Endothelial cell of umbilical vein (primary cell): ENCODE measurements around the gene JADE1.

Experiments used
- EZH2 ChIP-seq: IDR thresholded peaks from 2 replicates; pipeline ENCODE4 v1.6.1; 2012; ENCODE audit warnings: borderline replicate concordance, low read depth, mild to moderate bottlenecking, moderate library complexity, low read length, inconsistent platforms; ENCODE audit not compliant: severe bottlenecking
- FOS ChIP-seq: IDR thresholded peaks from 2 replicates; pipeline ENCODE4 v1.6.1; 2011; ENCODE audit warnings: mild to moderate bottlenecking, low read length, moderate library complexity, borderline replicate concordance; ENCODE audit not compliant: insufficient read depth
- GATA2 ChIP-seq: IDR thresholded peaks from 2 replicates; pipeline ENCODE4 v1.7.0; 2011; ENCODE audit warnings: low read depth, mild to moderate bottlenecking, moderate library complexity, mixed read lengths, low read length; ENCODE audit not compliant: insufficient read length, insufficient read depth
- JUN ChIP-seq: IDR thresholded peaks from 2 replicates; pipeline ENCODE4 v1.6.1; 2011; ENCODE audit warnings: borderline replicate concordance, low read depth; ENCODE audit not compliant: insufficient read length, insufficient read depth
- MYC ChIP-seq: IDR thresholded peaks from one replicate; pipeline ENCODE4 v1.6.1; 2011; ENCODE audit warnings: mild to moderate bottlenecking, low read depth, low read length
- POLR2A ChIP-seq: IDR thresholded peaks from 2 replicates; pipeline ENCODE4 v1.6.1; 2012; ENCODE audit warnings: low read depth, mild to moderate bottlenecking, control low read depth, low read length
- POLR2AphosphoS5 ChIP-seq: IDR thresholded peaks from 2 replicates; pipeline ENCODE4 v1.6.1; 2012; ENCODE audit warnings: low read depth, mild to moderate bottlenecking, control low read depth, low read length, moderate library complexity; ENCODE audit not compliant: insufficient read depth
- TF ChIP-seq, protein P1 (sequence below), 2 donors: IDR thresholded peaks; 1 replicate in 1 of 2; 2 replicates in 1 of 2; pipeline ENCODE4 v1.5.1; 2011; ENCODE audit warnings: low read length in 2 of 2, mild to moderate bottlenecking in 2 of 2, moderate library complexity in 2 of 2, control low read depth in 1 of 2, inconsistent platforms in 1 of 2, low read depth in 1 of 2; ENCODE audit not compliant: insufficient read depth in 1 of 2; ENCODE audit errors: extremely low read depth in 1 of 2
- TF ChIP-seq, protein P2 (sequence below): IDR thresholded peaks from 2 replicates; pipeline ENCODE4 v1.6.1; 2011; ENCODE audit not compliant: insufficient read depth, insufficient read length

DNA sequence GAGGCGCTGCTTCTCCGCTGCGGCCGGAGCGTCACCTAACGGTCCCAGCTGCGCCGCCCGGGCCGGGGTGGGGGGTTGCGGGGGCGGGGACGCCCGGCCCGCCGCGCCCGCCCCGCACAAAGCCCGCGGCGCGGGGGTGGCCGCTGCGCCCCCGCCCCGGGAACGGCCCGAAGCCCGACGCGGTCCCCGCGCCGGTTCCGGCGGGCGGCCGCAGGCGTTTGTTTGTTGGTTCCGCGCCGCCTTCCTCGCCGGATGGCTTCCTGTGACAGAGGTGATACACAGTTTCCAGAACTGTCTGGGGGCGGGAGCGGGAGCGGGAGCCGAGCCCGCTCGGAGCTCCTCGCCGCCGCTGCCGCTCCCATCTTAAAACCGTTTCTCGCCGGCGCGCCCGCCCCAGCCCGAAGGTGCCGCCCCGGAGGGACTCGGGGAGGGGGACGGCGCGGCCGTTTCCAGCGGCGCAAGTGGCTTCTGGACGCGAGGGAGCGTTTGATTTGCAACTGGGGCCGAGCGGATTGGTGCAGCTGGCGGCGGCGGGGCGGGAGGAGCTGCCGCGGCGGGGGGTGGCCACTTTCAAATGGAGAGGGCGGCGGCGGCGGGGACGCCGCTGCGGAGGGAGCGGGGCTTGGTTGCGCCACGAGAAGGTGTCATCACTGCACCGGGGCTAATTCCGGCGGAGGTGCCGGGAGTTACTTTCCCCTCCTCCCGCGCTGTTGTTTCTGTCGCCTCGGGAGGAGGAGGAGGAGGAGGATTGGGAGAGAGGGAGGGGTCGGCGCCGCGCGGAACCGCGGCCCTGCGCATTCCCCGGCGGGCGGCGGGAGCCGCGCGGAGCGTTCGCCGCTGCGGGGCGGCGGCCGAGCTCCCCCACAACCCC is 2.3 kb downstream of the JADE1 start:
- TF ChIP-seq, protein P1, sequence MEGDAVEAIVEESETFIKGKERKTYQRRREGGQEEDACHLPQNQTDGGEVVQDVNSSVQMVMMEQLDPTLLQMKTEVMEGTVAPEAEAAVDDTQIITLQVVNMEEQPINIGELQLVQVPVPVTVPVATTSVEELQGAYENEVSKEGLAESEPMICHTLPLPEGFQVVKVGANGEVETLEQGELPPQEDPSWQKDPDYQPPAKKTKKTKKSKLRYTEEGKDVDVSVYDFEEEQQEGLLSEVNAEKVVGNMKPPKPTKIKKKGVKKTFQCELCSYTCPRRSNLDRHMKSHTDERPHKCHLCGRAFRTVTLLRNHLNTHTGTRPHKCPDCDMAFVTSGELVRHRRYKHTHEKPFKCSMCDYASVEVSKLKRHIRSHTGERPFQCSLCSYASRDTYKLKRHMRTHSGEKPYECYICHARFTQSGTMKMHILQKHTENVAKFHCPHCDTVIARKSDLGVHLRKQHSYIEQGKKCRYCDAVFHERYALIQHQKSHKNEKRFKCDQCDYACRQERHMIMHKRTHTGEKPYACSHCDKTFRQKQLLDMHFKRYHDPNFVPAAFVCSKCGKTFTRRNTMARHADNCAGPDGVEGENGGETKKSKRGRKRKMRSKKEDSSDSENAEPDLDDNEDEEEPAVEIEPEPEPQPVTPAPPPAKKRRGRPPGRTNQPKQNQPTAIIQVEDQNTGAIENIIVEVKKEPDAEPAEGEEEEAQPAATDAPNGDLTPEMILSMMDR (IDR thresholded peaks at IDR 0.05; ENCODE audit: extremely low read depth in 1 of 2, insufficient read depth in 1 of 2, low read depth in 1 of 2, low read length in 2 of 2): no peak
- peak; percentile 18 for TF ChIP-seq POLR2A
- TF ChIP-seq GATA2: no peak
- TF ChIP-seq POLR2AphosphoS5: peak; percentile 72
- no peak for TF ChIP-seq EZH2
- no peak for TF ChIP-seq JUN
- TF ChIP-seq, protein P2, sequence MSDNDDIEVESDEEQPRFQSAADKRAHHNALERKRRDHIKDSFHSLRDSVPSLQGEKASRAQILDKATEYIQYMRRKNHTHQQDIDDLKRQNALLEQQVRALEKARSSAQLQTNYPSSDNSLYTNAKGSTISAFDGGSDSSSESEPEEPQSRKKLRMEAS: no peak
- TF ChIP-seq FOS: no peak
- peak; percentile 28 for TF ChIP-seq MYC
